Neural crest cell (in vitro differentiated cells): ENCODE data around the gene TBC1D10A. TPM values are rescaled to one million over a fixed set of nuclear protein-coding genes. Genes with fewer than 3 reads are reported as not detected.
A peak's percentile ranks its signal among the peaks of the same experiment; 100 is the strongest.
"Not testable (repeated sequence)": the region's sequence is repeated elsewhere in the genome, so short reads cannot be mapped to it uniquely, and the experiment has no call there.

Source experiments
- DNase-seq: peaks from one replicate; pipeline ENCODE4 v3.0.0; 2021; ENCODE audit warnings: low read depth, mixed read lengths, low spot score
- H3K27ac Mint-ChIP-seq: one replicate; pipeline ENCODE4 v1.8.0; 2021; ENCODE audit warnings: mild to moderate bottlenecking, mixed read lengths; ENCODE audit not compliant: unreplicated experiment
- H3K27me3 Mint-ChIP-seq: 2 replicates; pipeline ENCODE4 v1.8.0; 2021; ENCODE audit warnings: low read depth, mild to moderate bottlenecking, mixed read lengths
- H3K36me3 Mint-ChIP-seq: 2 replicates; pipeline ENCODE4 v1.8.0; 2021; ENCODE audit warnings: low read depth, mild to moderate bottlenecking, mixed read lengths
- H3K4me1 Mint-ChIP-seq: 2 replicates; pipeline ENCODE4 v1.8.0; 2021; ENCODE audit warnings: mixed read lengths
- H3K4me3 Mint-ChIP-seq: one replicate; pipeline ENCODE4 v1.8.0; 2021; ENCODE audit warnings: mild to moderate bottlenecking, mixed read lengths
- H3K9me3 Mint-ChIP-seq: 2 replicates; pipeline ENCODE4 v1.8.0; 2021; ENCODE audit warnings: mixed read lengths
- CTCF ChIP-seq: fragments of 200-600 bp; sonication (generic); conservative IDR thresholded peaks from 2 replicates; pipeline ENCODE4 v1.5.0; 2021; ENCODE audit warnings: antibody characterized with exemption, mild to moderate bottlenecking
- total RNA-seq: library from RNA; stranded (reverse); gene quantifications from 2 replicates; pipeline ENCODE4 v1.2.1, GENCODE V29; 2021

The TBC1D10A gene
- total RNA-seq, 1 donor from 2014 or later = 8.5 TPM

DNA sequence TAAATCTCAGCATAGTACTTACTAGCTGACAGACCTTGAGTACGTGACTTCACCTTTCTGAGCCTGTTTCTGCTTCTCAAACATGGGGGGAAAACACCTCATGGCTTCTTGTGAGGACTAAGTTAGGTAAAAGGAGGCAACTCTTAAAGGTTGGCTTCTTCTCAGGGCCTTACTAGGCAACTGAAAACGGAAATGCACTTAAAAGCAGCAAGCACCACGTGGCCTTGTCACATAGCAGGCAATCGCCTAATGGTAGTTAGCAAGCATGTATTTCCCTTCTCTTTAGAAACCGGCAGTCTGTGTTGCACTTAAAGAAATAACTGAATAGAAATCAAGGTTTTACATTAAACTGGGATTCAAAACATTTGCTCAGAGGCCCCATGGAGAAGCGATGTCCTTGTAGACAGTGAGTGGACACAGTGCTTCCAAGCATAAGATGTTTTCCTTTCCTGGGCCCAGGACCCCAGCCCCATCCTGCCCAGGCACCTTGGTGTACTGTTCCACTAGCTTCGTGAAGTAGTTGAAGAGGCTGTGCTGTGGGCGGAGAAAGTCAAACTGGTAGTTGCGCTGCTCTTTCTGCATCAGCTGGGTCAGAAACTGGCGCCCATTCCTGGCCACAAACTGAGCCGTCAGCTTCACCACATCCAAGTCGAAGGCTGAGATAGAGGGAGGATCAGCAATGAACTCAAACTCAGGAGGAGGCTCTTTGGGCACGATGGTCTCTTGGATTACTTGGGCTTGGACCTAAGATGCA, 17.9 kb upstream of the TBC1D10A start:
- no peak overlapping the region for H3K27ac Mint-ChIP-seq
- H3K9me3 Mint-ChIP-seq = no peaks in the 10 kb centered on the region
- peaks cover 36% of the 10 kb centered on the region for H3K36me3 Mint-ChIP-seq
- no peak overlapping the region for H3K4me3 Mint-ChIP-seq
- no peaks in the 10 kb centered on the region for H3K27me3 Mint-ChIP-seq
- H3K4me1 Mint-ChIP-seq = peaks cover 18% of the 10 kb centered on the region
- DNase-seq = no peak
- TF ChIP-seq CTCF = no peak

DNA sequence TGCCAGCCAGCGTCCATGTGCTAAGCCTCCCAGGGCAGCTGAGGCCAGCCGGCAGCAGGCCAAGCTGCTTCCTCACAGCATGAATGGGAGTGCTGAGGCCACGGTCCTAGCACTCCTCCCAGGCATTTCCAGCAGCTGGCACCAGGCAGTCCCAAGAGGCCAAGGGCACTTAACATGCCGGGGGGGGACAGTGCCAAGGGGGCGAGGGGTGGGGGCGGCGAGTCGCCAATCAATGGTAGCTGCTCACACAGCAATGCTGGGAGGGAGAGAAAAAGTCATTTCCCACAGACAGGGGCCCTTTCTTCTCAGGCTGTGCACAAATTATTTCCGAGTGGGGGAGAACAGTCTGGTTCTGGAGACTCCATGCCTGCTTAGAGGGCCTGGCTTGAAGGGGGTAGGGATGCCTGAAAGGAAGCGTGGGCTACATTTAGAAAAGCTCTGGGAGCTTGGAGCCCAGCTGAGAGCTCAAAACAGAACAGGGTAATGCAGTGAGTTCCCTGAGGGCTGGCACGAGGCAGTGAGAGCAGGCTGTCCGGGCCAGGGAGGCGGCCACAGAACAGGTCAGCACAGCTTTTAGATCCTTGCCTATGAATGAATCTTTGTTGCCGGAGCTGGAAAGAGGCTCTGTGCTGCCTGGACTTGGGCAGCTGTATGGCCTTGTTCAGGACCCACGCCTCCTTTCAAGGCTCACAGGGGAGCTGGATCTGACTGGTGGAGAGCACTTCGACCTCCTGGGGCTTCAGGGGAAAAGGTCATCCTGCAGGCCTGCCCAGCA, 14.4 kb upstream of the TBC1D10A start:
- Mint-ChIP-seq H3K27ac (peak overlapping the region; percentile 87), H3K4me3 (peak overlapping the region; percentile 9), H3K36me3 (peaks cover 34% of the 10 kb centered on the region), H3K4me1 (peaks cover 18% of the 10 kb centered on the region), H3K9me3 (no peaks in the 10 kb centered on the region), H3K27me3 (no peaks in the 10 kb centered on the region)
- no peak for TF ChIP-seq CTCF
- no peak for DNase-seq

DNA sequence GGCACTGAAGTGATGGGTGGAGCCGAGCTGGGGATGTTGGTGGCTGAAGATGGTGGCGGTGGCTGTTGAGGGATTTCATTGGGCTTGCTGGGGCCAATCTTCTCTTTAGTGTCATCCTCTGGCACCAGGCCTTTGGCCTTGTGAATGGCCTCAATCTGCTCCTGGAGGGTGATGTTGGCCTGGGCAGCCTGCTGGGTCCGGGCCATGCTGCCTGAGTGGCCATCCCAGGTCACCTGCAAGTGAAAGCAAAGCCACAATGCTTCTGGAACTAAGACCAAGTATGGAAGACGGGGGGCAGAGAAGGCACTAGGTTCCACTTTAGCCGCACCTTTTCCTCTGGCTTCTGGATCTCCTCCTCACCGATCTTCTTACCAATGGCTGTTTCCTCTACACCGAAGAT, 12.1 kb upstream of the TBC1D10A start:
- Mint-ChIP-seq H3K27ac (no peak overlapping the region), H3K9me3 (no peaks in the 10 kb centered on the region), H3K4me3 (no peak overlapping the region), H3K36me3 (peaks cover 23% of the 10 kb centered on the region), H3K4me1 (peaks cover 18% of the 10 kb centered on the region), H3K27me3 (no peaks in the 10 kb centered on the region)
- no peak for DNase-seq
- TF ChIP-seq CTCF = no peak

DNA sequence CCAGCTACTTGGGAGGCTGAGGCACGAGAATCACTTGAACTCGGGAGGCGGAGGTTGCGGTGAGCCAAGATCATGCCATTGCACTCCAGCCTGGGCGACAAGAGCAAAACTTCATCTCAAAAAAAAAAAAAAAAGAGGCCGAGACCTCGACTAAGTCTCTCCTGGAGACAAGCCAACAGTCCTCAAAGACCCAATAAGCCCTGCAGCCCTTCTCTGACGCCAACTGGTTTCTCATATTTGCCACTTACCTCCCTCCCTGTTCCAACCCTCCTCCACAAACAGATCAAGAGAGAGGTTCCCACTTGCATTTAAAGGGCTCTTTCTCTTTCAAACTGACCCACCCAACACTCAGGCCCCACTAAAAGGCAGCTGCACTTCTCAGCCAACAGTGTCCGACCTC, 11.6 kb upstream of the TBC1D10A start:
- H3K27me3 Mint-ChIP-seq, H3K27ac Mint-ChIP-seq, H3K4me3 Mint-ChIP-seq, DNase-seq, H3K9me3 Mint-ChIP-seq: not testable (repeated sequence)
- Mint-ChIP-seq H3K36me3 (peaks cover 21% of the 10 kb centered on the region), H3K4me1 (peaks cover 17% of the 10 kb centered on the region)

DNA sequence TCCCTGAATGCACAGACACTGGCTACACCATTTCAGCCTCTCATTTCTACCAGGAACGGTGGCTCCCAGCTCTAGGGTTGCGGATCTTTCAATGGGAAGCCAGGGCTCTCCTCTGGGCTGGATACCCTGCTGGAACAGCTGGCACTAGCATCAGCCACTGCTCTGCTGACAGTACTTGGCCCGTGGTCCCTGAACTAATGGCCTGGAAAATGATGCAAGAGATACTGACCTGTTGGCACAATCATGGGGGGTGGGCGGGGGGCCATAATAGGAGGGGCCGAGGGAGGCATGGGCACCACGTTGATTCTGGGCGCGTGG, 10.7 kb upstream of the TBC1D10A start:
- peaks cover 17% of the 10 kb centered on the region for H3K36me3 Mint-ChIP-seq
- DNase-seq = no peak
- H3K4me3 Mint-ChIP-seq = no peak overlapping the region
- no peak for TF ChIP-seq CTCF
- H3K27ac Mint-ChIP-seq = no peak overlapping the region
- H3K4me1 Mint-ChIP-seq = peaks cover 22% of the 10 kb centered on the region
- no peaks in the 10 kb centered on the region for H3K27me3 Mint-ChIP-seq
- H3K9me3 Mint-ChIP-seq = no peaks in the 10 kb centered on the region
